Measurements from ENCODE around the gene VSIG10L.

The VSIG10L gene

GRCh38 chr19:51337861-51338562 lies 3.9 kb downstream of the VSIG10L start:
- DNase-seq, result no peak

- no peak for DNase-seq
These were observed 4.6 kb downstream of the VSIG10L start for GRCh38 chr19:51337141-51337860.

DNA sequence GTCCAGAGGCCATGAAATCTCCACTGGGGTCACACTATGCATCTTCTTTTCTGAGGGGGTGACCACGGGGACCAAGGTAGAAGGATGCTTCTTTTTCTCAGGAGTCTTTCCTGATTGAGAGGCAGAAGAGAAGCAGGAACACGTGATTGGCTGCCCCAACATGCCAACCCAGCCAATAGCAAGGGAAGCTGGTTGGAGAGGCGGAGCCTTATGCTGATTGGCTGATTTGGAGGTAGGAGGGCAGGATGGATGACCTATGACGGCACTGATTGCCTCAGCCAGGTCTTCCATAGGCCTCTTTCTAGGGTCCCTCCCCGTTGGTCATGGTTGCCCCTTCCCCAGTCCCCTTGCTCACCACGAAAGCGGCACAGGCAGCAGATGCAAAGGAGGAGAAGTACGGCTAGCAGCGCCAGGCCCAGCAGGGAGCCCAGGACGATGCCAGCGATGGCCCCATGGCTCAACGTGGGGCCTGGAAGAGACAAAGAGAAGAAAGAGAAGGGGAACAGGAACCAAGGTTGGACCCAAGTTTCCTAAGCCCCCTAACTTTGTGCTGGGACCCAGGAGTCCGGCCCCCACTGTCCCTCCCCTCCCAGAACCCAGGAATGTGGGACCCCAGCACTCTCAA lies 8.0 kb downstream of the VSIG10L start:
- DNase-seq, result no peak

DNA sequence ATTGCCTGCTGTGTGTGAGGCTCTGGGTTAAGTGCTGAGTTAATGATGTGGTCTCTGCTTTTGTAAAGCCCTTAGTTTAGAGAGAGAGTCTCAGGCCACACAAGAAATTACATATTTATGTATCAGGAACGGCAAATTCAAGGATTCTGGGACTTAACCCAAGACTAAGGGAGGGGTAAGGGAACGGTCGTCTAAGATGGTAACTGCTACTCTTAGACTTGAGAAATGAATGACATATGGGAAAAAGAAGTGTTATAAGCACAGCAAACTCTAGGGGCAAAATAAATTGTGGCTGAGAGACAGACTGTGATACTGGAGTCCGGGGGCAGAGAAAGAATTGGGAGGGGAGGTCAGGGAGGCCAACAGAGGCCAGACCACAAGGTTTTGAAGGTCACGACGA lies 10.2 kb downstream of the VSIG10L start:
- no peak for DNase-seq

DNA sequence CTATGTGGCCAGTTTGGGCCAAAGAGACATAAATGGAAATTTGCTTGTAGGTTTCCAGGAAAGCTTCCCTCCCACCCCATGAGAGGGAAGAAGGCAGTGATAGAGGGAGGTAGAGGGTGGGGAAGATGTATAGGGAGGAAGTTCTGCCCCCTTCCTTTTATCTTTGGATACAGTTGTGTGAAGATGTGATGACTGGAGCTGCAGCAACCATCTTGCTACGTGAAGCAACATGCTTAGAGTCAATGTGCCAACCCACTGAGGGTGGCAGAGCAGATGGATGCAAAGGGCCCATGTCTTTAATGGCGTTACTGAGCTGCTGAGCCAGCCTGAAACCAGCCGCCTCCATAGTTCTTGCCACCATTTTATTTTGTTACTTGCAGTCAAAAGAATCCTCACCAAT lies 10.7 kb downstream of the VSIG10L start:
- DNase-seq, result no peak

DNA sequence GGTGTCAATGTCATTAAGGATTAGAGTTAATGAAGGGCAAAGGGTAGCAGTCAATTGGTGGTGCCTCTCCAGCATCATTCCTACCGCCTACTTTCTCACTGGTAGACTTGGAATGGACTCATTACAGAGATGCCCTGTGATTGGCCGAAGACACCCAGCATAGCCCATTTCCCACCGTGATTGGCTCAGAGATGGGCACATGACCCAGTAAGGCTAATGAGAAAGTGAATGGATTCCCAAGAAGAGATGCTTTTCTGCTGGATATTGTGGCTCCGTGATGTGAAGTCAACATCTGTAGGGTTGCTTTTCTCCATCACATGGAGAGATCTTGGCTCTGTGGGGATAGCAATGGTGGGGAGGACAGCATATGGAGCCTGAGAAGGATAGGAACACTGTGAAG lies 11.6 kb downstream of the VSIG10L start:
- no peak for DNase-seq

GRCh38 chr19:51329411-51329810 lies 12.5 kb downstream of the VSIG10L start:
- DNase-seq, result no peak

- peak; percentile 13 to 16 for DNase-seq
These were observed 14.6 kb downstream of the VSIG10L start for GRCh38 chr19:51327066-51328001.

DNA sequence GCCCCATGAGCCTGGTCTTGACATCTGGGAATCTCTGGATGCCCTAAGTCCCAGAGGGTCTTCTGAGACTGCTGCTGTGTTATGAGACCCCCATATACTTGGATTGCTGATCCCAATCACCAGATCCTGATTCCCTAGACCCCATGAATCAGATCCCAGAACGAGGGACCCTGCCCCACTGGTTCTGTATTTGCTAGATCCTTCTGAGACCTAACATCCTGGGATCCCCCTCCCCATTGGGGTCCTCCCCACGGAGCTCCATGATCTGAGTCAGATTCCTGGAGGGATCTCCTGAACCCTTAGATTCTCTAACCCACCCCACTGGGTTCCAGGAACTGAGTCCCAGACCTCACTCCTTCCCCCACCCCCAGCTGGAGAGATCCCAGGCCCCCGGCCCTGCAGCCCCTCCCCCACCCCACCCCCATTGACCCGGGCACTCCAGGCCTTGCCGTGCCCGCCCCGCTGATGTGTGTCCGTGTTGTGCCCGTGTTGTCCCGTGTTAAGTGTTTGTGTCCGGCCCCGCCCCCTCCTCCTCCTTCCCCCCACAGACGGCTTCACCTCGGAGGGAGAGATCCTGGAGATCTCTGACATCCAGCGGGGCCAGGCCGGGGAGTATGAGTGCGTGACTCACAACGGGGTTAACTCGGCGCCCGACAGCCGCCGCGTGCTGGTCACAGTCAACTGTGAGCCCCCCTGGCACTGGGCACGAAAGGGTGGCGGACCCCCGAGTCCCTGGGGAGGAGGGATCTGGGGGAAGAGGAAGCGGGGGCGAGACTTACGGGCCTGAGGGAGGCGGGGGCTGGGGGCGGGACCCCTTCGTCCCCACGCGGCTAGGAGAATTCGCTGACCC lies 15.5 kb downstream of the VSIG10L start:
- DNase-seq, result no peak

GRCh38 chr19:51325161-51325976 lies 16.6 kb downstream of the VSIG10L start:
- DNase-seq, result no peak

- no peak for DNase-seq
These were observed 17.8 kb downstream of the VSIG10L start for GRCh38 chr19:51324167-51324481.

GRCh38 chr19:51323481-51324166 lies 18.3 kb downstream of the VSIG10L start:
- DNase-seq, result no peak

- DNase-seq, result no peak
These were observed 20.1 kb downstream of the VSIG10L start for GRCh38 chr19:51321799-51322198.

- no peak for DNase-seq
These were observed 21.7 kb downstream of the VSIG10L start for GRCh38 chr19:51320280-51320657.

GRCh38 chr19:51319649-51320279 lies 22.2 kb downstream of the VSIG10L start:
- DNase-seq, result no peak

DNA sequence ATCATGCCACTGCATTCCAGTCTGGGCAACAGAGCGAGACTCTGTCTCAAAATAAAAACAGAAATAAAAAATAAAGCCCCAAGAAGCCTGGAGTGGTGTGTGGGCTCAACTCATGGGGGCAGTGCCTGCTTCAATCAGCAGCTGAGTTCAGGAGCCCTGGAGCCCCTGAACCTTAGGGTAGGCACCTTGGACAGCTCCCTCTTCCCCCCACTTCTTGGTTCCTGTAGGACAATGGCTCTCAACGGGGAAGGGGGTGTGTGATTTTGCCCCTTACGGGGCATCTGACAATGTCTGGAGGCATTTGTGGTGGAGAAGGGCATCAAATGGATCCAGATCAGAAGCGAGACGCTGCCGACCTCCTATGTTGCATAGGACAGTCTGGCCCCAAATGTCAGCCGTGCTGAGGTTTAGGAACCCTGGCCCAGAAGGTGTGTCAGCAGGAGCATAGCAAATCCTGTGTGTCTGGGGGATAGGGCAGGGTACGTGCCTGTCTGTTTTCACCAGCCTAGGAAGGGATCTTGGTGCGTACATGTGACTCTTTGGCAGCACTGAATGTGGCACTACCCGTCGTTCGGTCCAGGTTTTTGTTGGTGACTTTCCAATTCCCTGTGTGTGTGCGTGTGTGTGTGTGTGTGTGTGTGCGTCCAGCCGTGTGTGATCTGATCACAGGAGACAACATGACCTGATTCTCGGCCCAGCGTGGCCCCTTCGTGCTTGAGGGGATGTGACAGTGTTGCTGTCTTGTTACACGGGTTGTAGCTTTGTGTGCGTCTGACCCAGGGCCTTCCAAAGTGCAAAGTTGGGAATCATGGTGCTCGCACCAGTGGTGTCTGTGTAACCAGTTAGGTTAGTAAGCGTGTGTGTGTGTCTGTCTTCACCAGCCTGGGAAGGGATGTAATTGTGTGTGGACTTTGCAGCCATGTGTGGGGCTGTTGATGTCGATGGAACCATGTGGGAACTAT lies 23.0 kb downstream of the VSIG10L start:
- DNase-seq, result no peak

DNA sequence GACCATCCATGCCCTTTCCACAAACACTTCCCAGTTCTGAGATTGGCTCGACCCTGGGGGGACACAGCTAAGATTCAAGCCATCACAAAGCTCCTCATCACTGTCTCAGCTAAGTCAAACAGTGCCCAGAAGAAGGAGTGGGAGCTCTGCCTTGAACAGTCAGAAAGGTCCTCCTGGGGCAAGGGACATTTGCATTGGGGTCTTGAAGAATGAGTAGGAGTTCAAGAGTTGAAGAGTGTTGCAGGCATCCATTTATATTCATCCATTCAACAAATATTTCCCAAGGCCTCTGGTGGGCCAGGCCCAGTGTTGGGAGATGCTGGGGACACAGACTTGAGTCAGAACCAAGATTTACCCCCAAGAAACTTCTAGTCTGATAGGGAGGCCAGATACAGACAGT lies 24.0 kb downstream of the VSIG10L start:
- DNase-seq, result no peak

- DNase-seq, result no peak
These were observed 24.6 kb downstream of the VSIG10L start for GRCh38 chr19:51317376-51317775.

DNA sequence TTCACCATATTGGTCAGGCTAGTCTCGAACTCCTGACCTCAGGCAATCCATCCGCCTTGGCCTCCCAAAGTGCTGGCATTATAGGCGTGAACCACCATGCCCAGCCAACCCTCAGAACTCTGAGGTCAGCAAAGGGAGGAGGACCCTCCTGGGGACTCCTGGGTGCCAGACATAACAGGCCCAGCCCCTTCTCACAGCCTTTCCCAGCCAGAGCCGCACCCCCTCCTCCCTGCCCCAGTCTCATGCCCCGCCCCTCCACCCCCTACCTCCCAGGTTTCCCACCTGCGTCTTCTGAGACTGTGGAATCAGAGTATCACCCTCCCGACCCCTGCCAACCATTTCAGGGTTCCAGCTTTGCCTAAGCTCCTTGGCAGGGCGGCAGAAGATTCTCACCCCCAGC lies 25.3 kb downstream of the VSIG10L start:
- DNase-seq, result no peak

Measured in activated CD4-positive, alpha-beta T cell treated with anti-CD3 and anti-CD28 coated beads, Interleukin-2, amount 50 U/mL, for 4 hours (primary cell).